H9 (cell line): ENCODE results near the gene SUPT5H. TPM values are rescaled to one million over a fixed set of nuclear protein-coding genes. Genes with fewer than 3 reads are reported as not detected.

ENCODE experiments used
- DNase-seq: peaks from one replicate; pipeline ENCODE4 v3.0.0-alpha.2; 2017
- H2AFZ ChIP-seq: one replicate; pipeline ENCODE4 v1.6.1; 2013; ENCODE audit warnings: mild to moderate bottlenecking, low read length, control low read depth, moderate library complexity
- H2AK5ac ChIP-seq: 2 replicates; pipeline ENCODE4 v1.6.1; 2013; ENCODE audit warnings: low read length, control low read depth, mixed read lengths; ENCODE audit not compliant: insufficient read length
- H2BK120ac ChIP-seq: one replicate; pipeline ENCODE4 v1.6.1; 2013; ENCODE audit warnings: low read depth, mild to moderate bottlenecking, low read length, control low read depth, inconsistent platforms; ENCODE audit not compliant: poor library complexity, severe bottlenecking
- H2BK12ac ChIP-seq: 2 replicates; pipeline ENCODE4 v1.6.1; 2013; ENCODE audit warnings: low read length, control low read depth, mixed read lengths, low read depth; ENCODE audit not compliant: insufficient read length
- H2BK15ac ChIP-seq: 2 replicates; pipeline ENCODE4 v1.6.1; 2013; ENCODE audit warnings: low read depth, low read length, control low read depth
- H2BK20ac ChIP-seq: one replicate; pipeline ENCODE4 v1.6.1; 2013; ENCODE audit warnings: low read depth, mild to moderate bottlenecking, low read length, control low read depth, inconsistent platforms; ENCODE audit not compliant: poor library complexity, severe bottlenecking
- H2BK5ac ChIP-seq: 2 replicates; pipeline ENCODE4 v1.6.1; 2013; ENCODE audit warnings: low read length, control low read depth, mixed read lengths; ENCODE audit not compliant: insufficient read length
- H3K14ac ChIP-seq: 2 replicates; pipeline ENCODE4 v1.6.1; 2013; ENCODE audit warnings: low read length, control low read depth; ENCODE audit not compliant: insufficient read depth
- H3K18ac ChIP-seq: 2 replicates; pipeline ENCODE4 v1.6.1; 2013; ENCODE audit warnings: low read depth, mild to moderate bottlenecking, mixed read lengths, low read length, control low read depth; ENCODE audit not compliant: insufficient read length
- H3K23ac ChIP-seq: 2 replicates; pipeline ENCODE4 v1.6.1; 2013; ENCODE audit warnings: low read length, control low read depth, mixed read lengths, low read depth; ENCODE audit not compliant: insufficient read length
- H3K23me2 ChIP-seq: 2 replicates; pipeline ENCODE4 v1.6.1; 2013; ENCODE audit warnings: low read depth, mild to moderate bottlenecking, mixed read lengths, low read length, control low read depth; ENCODE audit not compliant: insufficient read length, poor library complexity, severe bottlenecking
- H3K27ac ChIP-seq: 2 replicates; pipeline ENCODE4 v1.5.1; 2013; ENCODE audit warnings: low read length, control low read depth, mixed read lengths, low read depth; ENCODE audit not compliant: insufficient read length
- H3K27me3 ChIP-seq: 2 replicates; pipeline ENCODE4 v1.6.1; 2013; ENCODE audit warnings: low read length, control low read depth, inconsistent platforms; ENCODE audit not compliant: insufficient read depth
- H3K4ac ChIP-seq: 2 replicates; pipeline ENCODE4 v1.6.1; 2013; ENCODE audit warnings: low read depth, mild to moderate bottlenecking, control low read depth, inconsistent platforms, low read length, moderate library complexity
- H3K4me1 ChIP-seq: 2 replicates; pipeline ENCODE4 v1.6.1; 2013; ENCODE audit warnings: low read length, control low read depth, inconsistent platforms; ENCODE audit not compliant: insufficient read depth
- H3K4me2 ChIP-seq: 2 replicates; pipeline ENCODE4 v1.6.1; 2013; ENCODE audit warnings: low read length, control low read depth, mixed read lengths; ENCODE audit not compliant: insufficient read length, insufficient read depth
- H3K56ac ChIP-seq: 2 replicates; pipeline ENCODE4 v1.6.1; 2013; ENCODE audit warnings: low read depth, mild to moderate bottlenecking, mixed read lengths, low read length, control low read depth; ENCODE audit not compliant: insufficient read length
- H3K79me1 ChIP-seq: 2 replicates; pipeline ENCODE4 v1.6.1; 2013; ENCODE audit warnings: low read depth, mild to moderate bottlenecking, moderate library complexity, low read length, control low read depth, inconsistent platforms; ENCODE audit not compliant: insufficient read depth, poor library complexity, severe bottlenecking
- H3K79me2 ChIP-seq: 2 replicates; pipeline ENCODE4 v1.6.1; 2013; ENCODE audit warnings: low read length, control low read depth, inconsistent platforms; ENCODE audit not compliant: insufficient read depth
- H3K9ac ChIP-seq: 2 replicates; pipeline ENCODE4 v1.6.1; 2013; ENCODE audit warnings: low read length, control low read depth, mixed read lengths; ENCODE audit not compliant: insufficient read length; ENCODE audit errors: extremely low read depth
- H3K9me3 ChIP-seq: one replicate; pipeline ENCODE4 v1.6.1; 2013; ENCODE audit warnings: low read depth, low read length, inconsistent platforms; ENCODE audit not compliant: control insufficient read depth
- H3T11ph ChIP-seq: one replicate; pipeline ENCODE4 v1.6.1; 2013; ENCODE audit warnings: mild to moderate bottlenecking, low read length, control low read depth, inconsistent platforms
- H4K20me1 ChIP-seq: one replicate; pipeline ENCODE4 v1.6.1; 2013; ENCODE audit not compliant: control insufficient read depth, insufficient read length, insufficient read depth
- H4K5ac ChIP-seq: 2 replicates; pipeline ENCODE4 v1.6.1; 2013; ENCODE audit warnings: low read depth, mild to moderate bottlenecking, mixed read lengths, low read length, control low read depth; ENCODE audit not compliant: insufficient read length
- H4K8ac ChIP-seq: replicated peaks from 2 replicates; pipeline ENCODE4 v1.6.1; 2013; ENCODE audit warnings: low read length, control low read depth, mixed read lengths, low read depth; ENCODE audit not compliant: insufficient read length
- H4K91ac ChIP-seq: 2 replicates; pipeline ENCODE4 v1.6.1; 2013; ENCODE audit warnings: low read depth, mild to moderate bottlenecking, moderate library complexity, mixed read lengths, low read length, control low read depth; ENCODE audit not compliant: insufficient read length
- H3K27ac Mint-ChIP-seq, 3 experiments: 2 replicates in 2 of 3; 3 replicates in 1 of 3; pipeline ENCODE4 v1.8.0; 2020 to 2021; ENCODE audit warnings: mixed read lengths in 3 of 3, mild to moderate bottlenecking in 1 of 3, moderate library complexity in 1 of 3
- H3K27me3 Mint-ChIP-seq: 2 replicates; pipeline ENCODE4 v1.8.0; 2021; ENCODE audit warnings: low read depth, mild to moderate bottlenecking, moderate library complexity, mixed read lengths
- H3K36me3 Mint-ChIP-seq, 3 experiments: 2 replicates in 2 of 3; 3 replicates in 1 of 3; pipeline ENCODE4 v1.8.0; 2020 to 2021; ENCODE audit warnings: low read depth in 3 of 3, mixed read lengths in 3 of 3; ENCODE audit not compliant: insufficient read depth in 1 of 3
- H3K4me1 Mint-ChIP-seq, 2 experiments: 2 replicates each; pipeline ENCODE4 v1.8.0; 2020; ENCODE audit warnings: mixed read lengths in 2 of 2
- H3K4me3 Mint-ChIP-seq, 2 experiments: 2 replicates in 1 of 2; 3 replicates in 1 of 2; pipeline ENCODE4 v1.8.0; 2020 to 2021; ENCODE audit warnings: mild to moderate bottlenecking in 2 of 2, mixed read lengths in 2 of 2, moderate library complexity in 1 of 2
- H3K9me3 Mint-ChIP-seq, 2 experiments: 2 replicates in 1 of 2; 3 replicates in 1 of 2; pipeline ENCODE4 v1.8.0; 2020; ENCODE audit warnings: mild to moderate bottlenecking in 2 of 2, mixed read lengths in 2 of 2, moderate library complexity in 1 of 2
- CTCF ChIP-seq: fragments of 200-600 bp; sonication (generic); conservative IDR thresholded peaks from 3 replicates; pipeline ENCODE4 v1.8.0; 2021; ENCODE audit warnings: antibody characterized with exemption, mild to moderate bottlenecking
- WGBS: extraction: QIAGEN DNeasy Blood & Tissue Kit; methylation state at CpG from one replicate; pipeline ENCODE4 v1.1.7; 2013; ENCODE audit warnings: missing lambda C conversion rate, low lambda C conversion rate, mixed read lengths; ENCODE audit not compliant: insufficient read length; ENCODE audit errors: extremely low coverage; 5-methylcytosine and 5-hydroxymethylcytosine counted together
- total RNA-seq: library from RNA; stranded (reverse); gene quantifications from 2 replicates; pipeline ENCODE4 v1.2.1, GENCODE V29; 2021

Gene SUPT5H
- total RNA-seq, 1 experiment from 2014 or later, result 145 TPM

- H3K9me3 Mint-ChIP-seq, result no peaks in the 10 kb centered on the region
- H4K8ac ChIP-seq, result no peak overlapping the region
- no peak for DNase-seq
Observed at GRCh38 chr19:39424934-39425333, 20.4 kb upstream of the SUPT5H start.

More at GRCh38 chr19:39424934-39425333, 20.4 kb upstream of the SUPT5H start:
- H3K27ac Mint-ChIP-seq, result no peak overlapping the region; a peak in 1 of 7 replicates
- TF ChIP-seq CTCF, result no peak
- H3K27ac ChIP-seq, result no peak overlapping the region
- H3K4ac ChIP-seq, result no peak overlapping the region
- no peaks in the 10 kb centered on the region for H3K9me3 ChIP-seq
- no CpG with 5 or more reads among the region's 16 CpGs for WGBS
- peaks cover 26 to 31% of the 10 kb centered on the region in 2 experiments for H3K4me1 Mint-ChIP-seq
- no peaks in the 10 kb centered on the region for H3K27me3 Mint-ChIP-seq
- no peak overlapping the region for H3K4me3 Mint-ChIP-seq
- no peak overlapping the region for H2BK15ac ChIP-seq
- no peak overlapping the region for H3K18ac ChIP-seq
- H4K5ac ChIP-seq, result no peak overlapping the region
- no peaks in the 10 kb centered on the region for H3K79me1 ChIP-seq
- H3K56ac ChIP-seq, result no peak overlapping the region
- H3K14ac ChIP-seq, result no peak overlapping the region
- no peak overlapping the region for H2AK5ac ChIP-seq
- no peak overlapping the region for H3K4me2 ChIP-seq
- no peaks in the 10 kb centered on the region for H3K79me2 ChIP-seq
- H3K4me1 ChIP-seq, result peaks cover 7% of the 10 kb centered on the region; the same call in 1 of the 2 replicates
- no peak overlapping the region for H3T11ph ChIP-seq
- peaks cover 23 to 60% (median 51%) of the 10 kb centered on the region in 3 experiments for H3K36me3 Mint-ChIP-seq
- no peak overlapping the region for H2BK20ac ChIP-seq
- H2BK12ac ChIP-seq, result no peak overlapping the region
- no peak overlapping the region for H2AFZ ChIP-seq
- H4K91ac ChIP-seq, result no peak overlapping the region
- no peak overlapping the region for H3K23ac ChIP-seq
- no peak overlapping the region for H2BK120ac ChIP-seq
- no peak overlapping the region for H3K9ac ChIP-seq
- no peaks in the 10 kb centered on the region for H4K20me1 ChIP-seq
- H3K23me2 ChIP-seq, result no peaks in the 10 kb centered on the region
- H3K27me3 ChIP-seq, result no peaks in the 10 kb centered on the region
- no peak overlapping the region for H2BK5ac ChIP-seq
